K562 (cell line): Measurements from ENCODE around the gene EOGT. TPM values are rescaled to one million over a fixed set of nuclear protein-coding genes. Genes with fewer than 3 reads are reported as not detected.
A peak's percentile ranks its signal among the peaks of the same experiment; 100 is the strongest.

ENCODE experiments used
- KLF1 ChIP-seq: fragments of 450-650 bp; IDR thresholded peaks from 2 replicates; pipeline ENCODE4 v1.6.1; 2016; ENCODE audit warnings: missing genetic modification characterization, missing compliant biosample characterization
- POLR2G ChIP-seq: fragments of 200-400 bp; formaldehyde crosslinking; IDR thresholded peaks from 2 replicates; pipeline ENCODE4 v1.6.1; 2017; ENCODE audit warnings: low read depth, mild to moderate bottlenecking, antibody characterized with exemption, low read length, moderate library complexity
- SMAD1 ChIP-seq: fragments of 150-350 bp; IDR thresholded peaks from 2 replicates; pipeline ENCODE4 v1.6.1; 2014; ENCODE audit warnings: low read length, low read depth; ENCODE audit not compliant: partially characterized antibody
- SMARCA5 ChIP-seq: fragments of 450-650 bp; IDR thresholded peaks from 2 replicates; pipeline ENCODE4 v1.6.1; 2016
- TBP ChIP-seq: optimal IDR thresholded peaks from 2 replicates; pipeline ENCODE3; 2011; ENCODE audit warnings: low read depth, low read length, improper control_type of control experiment
- U2AF1 ChIP-seq: fragments of 200-400 bp; formaldehyde crosslinking; optimal IDR thresholded peaks from 2 replicates; pipeline ENCODE3; 2017; ENCODE audit warnings: mild to moderate bottlenecking, low read depth, low read length, moderate library complexity
- YY1 ChIP-seq, 3 experiments: IDR thresholded peaks; 2 replicates each; pipeline ENCODE4 v1.6.1; 2011; ENCODE audit warnings: low read length in 2 of 3, mild to moderate bottlenecking in 2 of 3, moderate library complexity in 2 of 3, borderline replicate concordance in 1 of 3, control low read depth in 1 of 3, low read depth in 1 of 3; ENCODE audit not compliant: insufficient read depth in 3 of 3, insufficient replicate concordance in 2 of 3, control insufficient read depth in 1 of 3, insufficient read length in 1 of 3; ENCODE audit errors: extremely low read depth in 1 of 3
- ZNF311 ChIP-seq: fragments of 250-450 bp; sonication (Bioruptor Pico); IDR thresholded peaks from 2 replicates; pipeline ENCODE4 v1.4.0; 2020; ENCODE audit warnings: mild to moderate bottlenecking, moderate library complexity
- ZNF384 ChIP-seq: IDR thresholded peaks from 2 replicates; pipeline ENCODE4 v1.6.1; 2012; ENCODE audit warnings: low read depth, low read length, improper control_type of control experiment
- polyA plus RNA-seq, 8 experiments: library from polyadenylated mRNA; depleted of rRNA in 4 of 8; stranded (reverse) in 5 of 8; unstranded in 3 of 8; fragments of >200 nt; fragmentation: Nextera tagmentation in 2 of 8; fragmentation: Illumina TruSeq in 1 of 8; extraction: Ambion mirVana in 2 of 8; extraction: Trizol in 1 of 8; gene quantifications; 2 replicates each; pipeline versions ENCODE4 v1.2.1 to v1.2.3, GENCODE V29; 2011 to 2014; ENCODE audit warnings: inconsistent platforms in 1 of 8, missing spikeins in 1 of 8
- total RNA-seq, 7 experiments: library from RNA; depleted of rRNA in 6 of 7; stranded (reverse); fragments of >200 nt in 6 of 7; fragmentation: Illumina TruSeq in 2 of 7; extraction: Trizol in 2 of 7; gene quantifications; 2 replicates each; pipeline versions ENCODE4 v1.2.1 to v1.2.3, GENCODE V29; 2011 to 2021; ENCODE audit warnings: low replicate concordance in 1 of 7
- TF ChIP-seq, protein P1 (sequence below), 2 experiments: fragments of 450-650 bp in 1 of 2; sonication (generic) in 1 of 2; formaldehyde crosslinking in 1 of 2; IDR thresholded peaks; 2 replicates each; pipeline versions ENCODE4 v1.7.1 to v1.9.0; 2016 to 2022; ENCODE audit warnings: inconsistent platforms in 1 of 2, mild to moderate bottlenecking in 1 of 2, missing genetic modification reagents in 1 of 2
- TF ChIP-seq, protein P2 (sequence below): fragments of 450-650 bp; formaldehyde crosslinking; conservative IDR thresholded peaks from 2 replicates; pipeline ENCODE4 v1.4.0; 2022; ENCODE audit warnings: mild to moderate bottlenecking, missing genetic modification characterization

The EOGT gene
- total and polyA plus RNA-seq, 9 of the 15 experiments (the other 6 are each of a cell fraction or from before 2014, with no cell fraction given) = 3.6 to 17.9 (median 7.4) TPM

DNA sequence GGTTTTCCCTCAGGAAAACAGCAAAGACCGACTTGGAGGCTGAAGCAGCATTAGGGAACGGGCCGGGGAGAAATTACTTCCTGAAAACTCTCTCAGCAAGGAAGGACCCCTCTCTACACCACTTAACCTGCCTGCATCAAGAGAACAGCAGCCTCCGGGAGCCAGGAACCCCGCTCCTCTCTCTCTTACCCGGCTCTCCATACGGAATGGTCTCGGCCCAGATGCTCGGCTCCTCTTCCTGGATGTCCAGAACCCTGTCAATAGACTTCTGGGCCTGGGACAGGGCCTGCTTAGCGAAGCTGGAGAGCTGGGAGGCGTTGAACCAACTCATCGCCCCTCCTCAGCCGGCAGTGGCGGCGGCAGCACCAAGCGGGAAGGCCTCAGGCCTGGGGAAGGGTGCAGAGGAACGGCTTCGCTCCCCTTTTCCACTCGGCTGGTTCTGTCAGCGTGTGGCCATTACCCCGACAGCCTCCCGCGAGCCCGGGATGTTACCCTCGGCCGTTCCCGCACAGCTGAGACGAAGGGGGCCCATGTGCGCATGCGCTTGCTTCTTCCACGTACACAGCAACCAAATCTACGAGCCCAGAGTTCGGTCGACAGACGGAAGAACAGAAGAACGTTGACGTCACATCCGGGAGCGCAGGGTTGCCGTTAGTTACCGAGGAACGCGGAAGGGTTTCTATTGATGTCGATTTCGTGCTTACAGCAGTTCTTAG is 38.4 kb upstream of the EOGT start, which contains the start of gene TMF1 (continued):
- TF ChIP-seq POLR2G (peak; percentile 87), TBP (peak; percentile 32), YY1 (IDR thresholded peaks at IDR 0.05; ENCODE audit: borderline replicate concordance in 1 of 3, control insufficient read depth in 1 of 3, extremely low read depth in 1 of 3, insufficient read depth in 3 of 3, insufficient read length in 1 of 3, insufficient replicate concordance in 2 of 3, low read depth in 1 of 3, low read length in 2 of 3) (peak in 1 of 3 experiments; percentile 53), KLF1 (tag) (no peak), SMARCA5 (no peak), ZNF311 (no peak), SMAD1 (no peak), ZNF384 (no peak), U2AF1 (no peak)
- TF ChIP-seq, protein P1, sequence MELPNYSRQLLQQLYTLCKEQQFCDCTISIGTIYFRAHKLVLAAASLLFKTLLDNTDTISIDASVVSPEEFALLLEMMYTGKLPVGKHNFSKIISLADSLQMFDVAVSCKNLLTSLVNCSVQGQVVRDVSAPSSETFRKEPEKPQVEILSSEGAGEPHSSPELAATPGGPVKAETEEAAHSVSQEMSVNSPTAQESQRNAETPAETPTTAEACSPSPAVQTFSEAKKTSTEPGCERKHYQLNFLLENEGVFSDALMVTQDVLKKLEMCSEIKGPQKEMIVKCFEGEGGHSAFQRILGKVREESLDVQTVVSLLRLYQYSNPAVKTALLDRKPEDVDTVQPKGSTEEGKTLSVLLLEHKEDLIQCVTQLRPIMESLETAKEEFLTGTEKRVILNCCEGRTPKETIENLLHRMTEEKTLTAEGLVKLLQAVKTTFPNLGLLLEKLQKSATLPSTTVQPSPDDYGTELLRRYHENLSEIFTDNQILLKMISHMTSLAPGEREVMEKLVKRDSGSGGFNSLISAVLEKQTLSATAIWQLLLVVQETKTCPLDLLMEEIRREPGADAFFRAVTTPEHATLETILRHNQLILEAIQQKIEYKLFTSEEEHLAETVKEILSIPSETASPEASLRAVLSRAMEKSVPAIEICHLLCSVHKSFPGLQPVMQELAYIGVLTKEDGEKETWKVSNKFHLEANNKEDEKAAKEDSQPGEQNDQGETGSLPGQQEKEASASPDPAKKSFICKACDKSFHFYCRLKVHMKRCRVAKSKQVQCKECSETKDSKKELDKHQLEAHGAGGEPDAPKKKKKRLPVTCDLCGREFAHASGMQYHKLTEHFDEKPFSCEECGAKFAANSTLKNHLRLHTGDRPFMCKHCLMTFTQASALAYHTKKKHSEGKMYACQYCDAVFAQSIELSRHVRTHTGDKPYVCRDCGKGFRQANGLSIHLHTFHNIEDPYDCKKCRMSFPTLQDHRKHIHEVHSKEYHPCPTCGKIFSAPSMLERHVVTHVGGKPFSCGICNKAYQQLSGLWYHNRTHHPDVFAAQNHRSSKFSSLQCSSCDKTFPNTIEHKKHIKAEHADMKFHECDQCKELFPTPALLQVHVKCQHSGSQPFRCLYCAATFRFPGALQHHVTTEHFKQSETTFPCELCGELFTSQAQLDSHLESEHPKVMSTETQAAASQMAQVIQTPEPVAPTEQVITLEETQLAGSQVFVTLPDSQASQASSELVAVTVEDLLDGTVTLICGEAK (IDR thresholded peaks at IDR 0.05) = peak; percentile 93
- TF ChIP-seq, protein P1 (CRISPR knock-in tag; IDR thresholded peaks at IDR 0.05) = no peak
- TF ChIP-seq, protein P2, sequence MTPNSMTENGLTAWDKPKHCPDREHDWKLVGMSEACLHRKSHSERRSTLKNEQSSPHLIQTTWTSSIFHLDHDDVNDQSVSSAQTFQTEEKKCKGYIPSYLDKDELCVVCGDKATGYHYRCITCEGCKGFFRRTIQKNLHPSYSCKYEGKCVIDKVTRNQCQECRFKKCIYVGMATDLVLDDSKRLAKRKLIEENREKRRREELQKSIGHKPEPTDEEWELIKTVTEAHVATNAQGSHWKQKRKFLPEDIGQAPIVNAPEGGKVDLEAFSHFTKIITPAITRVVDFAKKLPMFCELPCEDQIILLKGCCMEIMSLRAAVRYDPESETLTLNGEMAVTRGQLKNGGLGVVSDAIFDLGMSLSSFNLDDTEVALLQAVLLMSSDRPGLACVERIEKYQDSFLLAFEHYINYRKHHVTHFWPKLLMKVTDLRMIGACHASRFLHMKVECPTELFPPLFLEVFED (CRISPR knock-in tag) = no peak
